ENCODE data around the gene SLC38A10.

Gene SLC38A10

GRCh38 chr17:81279278-81280275, 15.5 kb downstream of the SLC38A10 start:
- DNase-seq (ENCODE audit: low read depth in 2 of 2, low spot score in 1 of 2) = no peak

DNA sequence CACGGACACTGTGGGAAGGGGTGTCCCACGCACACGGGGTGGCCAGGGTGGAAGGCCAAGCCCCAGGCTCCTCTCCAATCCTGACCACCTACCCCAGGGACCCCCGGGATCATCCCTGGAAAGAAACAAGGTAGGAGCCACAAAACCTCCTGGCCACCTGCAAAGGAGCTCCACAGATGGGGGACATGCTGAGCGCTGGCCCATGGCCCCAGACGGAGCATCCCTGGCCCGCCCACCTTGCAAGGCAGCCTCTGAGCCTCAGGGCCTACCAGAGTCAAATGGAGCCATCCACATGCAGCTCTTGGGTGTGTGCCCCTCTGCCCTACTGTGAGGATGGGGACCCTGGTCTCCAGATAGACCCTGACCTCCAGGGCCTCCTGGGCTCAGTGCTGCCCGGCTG, 16.3 kb downstream of the SLC38A10 start:
- no peak for DNase-seq (ENCODE audit: low read depth in 2 of 2, low spot score in 1 of 2)

DNA sequence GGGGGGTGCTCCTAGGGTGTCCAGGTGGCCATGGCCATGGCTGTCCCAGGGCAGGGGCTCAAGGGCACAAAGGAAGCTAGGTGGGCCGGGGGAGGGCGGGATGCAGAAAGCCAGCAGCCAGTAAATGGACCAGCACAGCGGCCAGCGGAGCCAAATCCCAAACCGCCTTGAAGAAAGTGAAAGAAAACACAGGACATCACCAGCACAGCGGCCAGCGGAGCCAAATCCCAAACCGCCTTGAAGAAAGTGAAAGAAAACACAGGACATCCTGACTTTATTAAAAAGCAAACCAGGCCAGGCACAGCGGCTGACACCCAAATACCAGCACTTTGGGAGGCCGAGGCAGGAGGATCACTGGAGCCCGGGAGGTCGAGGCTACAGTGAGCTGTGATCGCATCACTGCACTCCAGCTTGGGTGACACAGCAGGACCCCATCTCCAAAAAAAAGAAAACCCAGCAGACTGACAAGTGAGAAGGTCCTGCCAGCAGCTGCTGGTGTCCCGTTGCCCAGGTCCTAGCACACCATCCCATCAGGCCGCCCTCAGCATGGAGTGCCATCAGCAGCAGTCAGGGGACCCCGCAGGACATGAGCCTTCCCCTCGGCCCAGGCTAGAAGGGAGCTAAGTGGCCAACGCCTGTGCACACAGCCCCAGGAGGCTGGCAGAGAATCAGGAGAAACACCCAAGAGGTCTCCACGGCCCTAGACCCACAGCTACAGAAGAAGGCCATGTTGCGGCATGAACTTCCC, 17.0 kb downstream of the SLC38A10 start:
- DNase-seq (ENCODE audit: low read depth in 2 of 2, low spot score in 1 of 2) = no peak

- DNase-seq (ENCODE audit: low read depth in 2 of 2, low spot score in 1 of 2) = no peak
Observed at GRCh38 chr17:81277421-81277820, 17.7 kb downstream of the SLC38A10 start.

GRCh38 chr17:81276781-81277180, 18.3 kb downstream of the SLC38A10 start:
- no peak for DNase-seq (ENCODE audit: low read depth in 2 of 2, low spot score in 1 of 2)

- DNase-seq (ENCODE audit: low read depth in 2 of 2, low spot score in 1 of 2) = no peak
Observed at GRCh38 chr17:81274471-81274855, 20.6 kb downstream of the SLC38A10 start.

- DNase-seq (ENCODE audit: low read depth in 2 of 2, low spot score in 1 of 2) = no peak
Observed at GRCh38 chr17:81273698-81274470, 21.2 kb downstream of the SLC38A10 start.

- no peak for DNase-seq (ENCODE audit: low read depth in 2 of 2, low spot score in 1 of 2)
Observed at GRCh38 chr17:81272616-81273015, 22.5 kb downstream of the SLC38A10 start.

DNA sequence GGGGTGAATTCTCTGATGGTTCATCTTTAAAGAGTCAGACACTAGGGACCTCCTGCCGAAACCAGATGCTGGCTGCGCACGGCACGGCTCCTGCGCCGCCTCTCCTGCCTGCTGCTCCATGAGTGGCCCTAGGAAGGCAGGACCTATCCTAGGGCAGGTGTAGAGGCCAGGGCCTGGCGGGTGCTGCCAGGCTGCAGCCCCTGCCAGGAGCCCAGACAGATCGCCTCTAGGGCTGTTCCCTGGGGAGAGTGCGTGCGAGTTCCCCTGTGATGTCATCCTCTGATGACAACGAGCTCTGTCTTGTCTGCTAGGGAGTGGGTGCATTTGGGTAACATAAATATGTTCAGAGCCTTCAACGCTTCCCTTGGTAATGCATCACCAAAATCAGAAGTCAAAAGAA, 23.9 kb downstream of the SLC38A10 start:
- DNase-seq (ENCODE audit: low read depth in 2 of 2, low spot score in 1 of 2) = no peak

DNA sequence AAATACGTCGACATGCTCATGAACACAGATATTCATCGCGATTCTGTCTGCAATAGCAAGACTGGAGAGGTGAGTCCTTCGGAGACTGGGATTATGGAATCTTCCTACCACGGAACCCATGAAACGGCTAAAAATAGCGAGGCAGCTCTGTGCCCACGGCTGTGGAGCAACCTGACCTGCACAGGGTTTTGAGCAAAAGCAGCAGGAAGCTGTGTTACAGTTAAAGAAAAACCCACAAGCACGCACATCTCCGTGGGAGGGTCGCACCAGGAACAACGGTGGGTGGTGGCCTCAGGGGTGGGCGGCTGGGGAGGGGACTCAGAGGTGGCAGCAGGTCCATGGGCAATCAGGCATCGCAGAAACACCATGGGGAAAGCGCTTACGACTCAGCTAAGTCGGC, 24.8 kb downstream of the SLC38A10 start:
- DNase-seq (ENCODE audit: low read depth in 2 of 2, low spot score in 1 of 2) = no peak

DNA sequence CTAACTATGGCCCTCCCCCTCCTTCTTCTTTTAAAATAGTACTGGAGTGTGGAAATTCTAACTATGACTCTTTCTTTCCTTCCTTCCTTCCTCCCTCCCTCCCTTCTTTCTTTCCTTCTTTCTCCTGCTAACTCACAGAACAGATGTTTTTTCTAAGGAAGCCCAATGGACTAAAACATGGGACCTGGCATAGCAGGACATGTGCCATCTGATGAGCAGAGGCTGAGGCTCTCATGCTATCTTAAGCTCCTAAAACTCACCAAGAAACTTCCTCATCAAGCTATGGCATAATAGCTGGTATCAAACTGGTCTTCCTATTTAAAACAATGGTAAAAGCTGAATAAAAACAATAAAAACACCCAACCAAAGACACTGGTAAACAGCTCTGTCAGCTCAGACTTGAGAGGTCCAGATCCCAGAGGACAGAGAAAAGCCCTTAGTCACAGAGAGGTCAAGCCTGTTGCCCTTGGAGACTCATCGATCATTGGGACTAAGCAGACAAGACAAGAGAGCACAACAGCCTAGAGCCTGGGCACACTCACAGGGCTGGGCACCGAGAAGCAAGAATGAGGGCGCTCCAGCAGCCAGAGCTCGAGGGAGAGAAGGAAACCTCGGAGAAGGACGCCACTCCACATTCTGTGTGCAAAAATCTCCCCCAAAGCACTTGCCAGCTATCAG, 27.6 kb downstream of the SLC38A10 start:
- DNase-seq (ENCODE audit: low read depth in 2 of 2, low spot score in 1 of 2) = no peak

- no peak for DNase-seq (ENCODE audit: low read depth in 2 of 2, low spot score in 1 of 2)
Observed at GRCh38 chr17:81265576-81265975, 29.5 kb downstream of the SLC38A10 start.

DNA sequence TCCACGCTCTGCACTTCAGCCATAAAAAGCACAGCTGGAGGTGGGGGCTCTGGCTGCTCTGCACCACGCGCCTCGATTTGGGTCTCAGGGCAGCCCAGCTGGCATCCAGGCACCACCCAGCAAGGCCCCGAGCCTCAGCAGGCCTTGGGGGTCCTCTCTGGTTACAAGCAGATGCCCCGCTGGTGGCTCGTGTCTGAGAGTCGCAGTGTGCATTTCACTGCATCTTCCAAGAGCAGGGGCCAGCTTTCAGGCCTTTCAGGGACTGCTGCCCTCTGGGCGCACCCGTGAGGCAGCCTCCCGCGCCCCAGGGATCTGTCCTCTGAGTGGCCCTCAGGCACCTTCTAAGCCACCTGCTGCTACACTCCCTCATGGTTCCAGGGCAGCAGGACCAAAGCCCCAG, 30.5 kb downstream of the SLC38A10 start:
- DNase-seq (ENCODE audit: low read depth in 2 of 2, low spot score in 1 of 2) = no peak

DNA sequence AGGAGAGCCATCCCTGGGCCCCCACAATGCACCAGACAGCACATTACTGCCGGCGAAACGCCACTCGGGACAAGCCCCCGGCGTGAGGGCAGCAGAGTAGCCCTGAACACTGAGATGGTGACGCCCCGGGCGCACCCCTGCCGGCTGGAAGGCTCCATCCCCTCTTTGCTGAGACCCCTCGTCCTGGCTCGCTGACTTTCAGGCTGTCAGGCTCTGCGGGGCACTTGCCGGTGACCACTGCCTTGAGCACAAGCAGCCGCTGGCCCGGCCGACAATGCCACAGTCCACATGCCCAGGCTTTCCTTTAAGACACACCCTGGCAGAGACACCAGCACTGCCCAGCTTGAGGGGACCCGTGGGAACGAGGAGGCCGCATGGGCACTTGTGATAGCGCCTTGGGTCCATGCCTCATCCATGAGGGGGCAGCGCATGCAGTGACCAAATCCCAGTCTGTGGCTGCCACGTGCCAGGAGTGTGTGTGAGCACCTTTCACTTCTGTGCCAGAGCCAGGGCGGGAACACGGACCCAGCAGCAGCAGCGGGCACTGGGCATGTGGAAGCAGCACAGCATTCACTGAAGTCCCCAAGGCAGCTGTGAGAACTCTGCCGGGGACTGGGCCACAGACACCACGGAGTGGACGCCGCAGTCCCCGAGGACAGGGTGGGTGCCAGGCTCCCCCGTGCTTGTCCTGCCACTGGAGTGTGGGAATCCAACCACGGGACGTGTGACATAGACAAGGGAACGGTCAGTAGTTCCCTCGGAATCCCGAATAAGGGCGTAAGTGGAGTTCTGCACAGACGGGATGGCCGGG, 31.5 kb downstream of the SLC38A10 start:
- no peak for DNase-seq (ENCODE audit: low read depth in 2 of 2, low spot score in 1 of 2)

DNA sequence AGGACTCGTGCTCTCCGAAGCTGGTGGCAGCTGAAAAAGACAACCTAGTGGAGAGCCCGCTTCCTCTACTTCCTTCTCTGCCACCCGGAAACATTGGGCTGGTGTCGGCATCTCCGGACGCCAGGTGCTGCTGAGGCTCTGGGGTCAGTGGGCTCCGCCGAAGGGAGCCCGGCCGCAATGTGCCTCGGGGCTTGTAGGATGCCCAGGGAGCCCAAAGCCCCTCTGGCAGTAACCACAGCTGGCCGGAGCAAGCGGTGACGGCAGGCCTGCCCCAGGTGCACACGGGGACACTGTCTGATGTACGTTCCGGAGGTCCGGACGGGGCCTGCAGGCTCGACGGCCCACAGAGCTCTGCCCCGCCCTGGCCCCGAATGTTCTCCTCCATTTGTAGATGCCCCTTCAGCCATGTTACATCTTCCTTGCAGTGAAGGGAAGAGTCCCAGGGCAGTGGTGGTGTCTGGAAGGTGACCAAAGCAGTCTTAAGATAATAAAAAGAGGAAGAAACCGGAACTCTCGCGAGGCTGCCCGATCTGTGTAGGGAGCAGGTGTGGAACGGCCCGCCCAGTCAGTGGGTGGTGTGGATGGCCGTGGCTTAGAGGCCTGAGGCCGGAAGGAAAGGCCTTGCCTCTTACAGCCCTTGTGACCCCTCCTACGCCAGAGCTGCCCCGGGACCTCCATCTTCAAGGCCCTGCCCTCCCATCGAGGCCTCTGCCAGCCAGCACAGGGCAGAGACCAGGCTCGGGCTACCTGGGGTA, 33.3 kb downstream of the SLC38A10 start:
- no peak for DNase-seq (ENCODE audit: low read depth in 2 of 2, low spot score in 1 of 2)

GRCh38 chr17:81261096-81261495, 34.0 kb downstream of the SLC38A10 start:
- DNase-seq (ENCODE audit: low read depth in 2 of 2, low spot score in 1 of 2) = no peak

DNA sequence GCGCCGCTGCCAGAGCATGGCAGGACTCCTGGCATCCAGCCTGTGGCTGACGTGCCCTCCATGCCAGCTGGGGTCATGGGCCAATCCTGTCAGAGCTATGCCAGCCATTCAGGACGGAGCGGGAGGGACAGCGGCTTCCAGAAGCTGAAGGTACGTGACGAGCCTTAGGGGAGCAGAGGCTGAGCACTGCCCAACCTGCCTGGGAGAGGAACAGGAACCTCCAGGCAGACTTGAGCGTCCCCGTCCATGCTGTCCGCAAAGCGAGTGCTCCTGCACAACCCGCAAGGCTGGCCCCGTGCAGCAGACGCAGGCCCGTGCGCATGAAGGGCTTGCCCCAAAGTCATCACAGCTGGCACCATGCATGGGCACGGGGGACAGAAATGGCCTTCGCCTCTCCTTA, 34.5 kb downstream of the SLC38A10 start:
- no peak for DNase-seq (ENCODE audit: low read depth in 2 of 2, low spot score in 1 of 2)

- DNase-seq (ENCODE audit: low read depth in 2 of 2, low spot score in 1 of 2) = no peak
Observed at GRCh38 chr17:81260171-81260570, 34.9 kb downstream of the SLC38A10 start.

GRCh38 chr17:81259058-81259605, 36.0 kb downstream of the SLC38A10 start:
- no peak for DNase-seq (ENCODE audit: low read depth in 2 of 2, low spot score in 1 of 2)
